Neutrophil (primary cell): ENCODE data around the gene TOPBP1.

Experiments used
- H3K27ac ChIP-seq: fragments of 200-600 bp; sonication (generic); 2 replicates; pipeline ENCODE4 v1.5.1; 2016; ENCODE audit warnings: mild to moderate bottlenecking, moderate library complexity
- H3K27me3 ChIP-seq: fragments of 200-600 bp; sonication (generic); 2 replicates; pipeline ENCODE4 v1.6.0; 2016; ENCODE audit warnings: mild to moderate bottlenecking
- H3K36me3 ChIP-seq: fragments of 200-600 bp; sonication (generic); 2 replicates; pipeline ENCODE4 v1.5.1; 2017
- H3K4me1 ChIP-seq, 2 experiments: fragments of 200-600 bp in 1 of 2; sonication (generic) in 1 of 2; 1 replicate in 1 of 2; 2 replicates in 1 of 2; pipeline versions ENCODE4 v1.5.1 to v1.6.1; 2013 to 2016; ENCODE audit warnings: low read depth in 1 of 2, low read length in 1 of 2, mild to moderate bottlenecking in 1 of 2, moderate library complexity in 1 of 2; ENCODE audit not compliant: control insufficient read depth in 1 of 2, insufficient read depth in 1 of 2
- H3K4me3 ChIP-seq, 2 experiments: fragments of 200-600 bp in 1 of 2; sonication (generic) in 1 of 2; 1 replicate in 1 of 2; 2 replicates in 1 of 2; pipeline ENCODE4 v1.5.1; 2013 to 2016; ENCODE audit warnings: low read depth in 1 of 2, low read length in 1 of 2, mild to moderate bottlenecking in 1 of 2, moderate library complexity in 1 of 2
- H3K9me3 ChIP-seq: fragments of 200-600 bp; sonication (generic); 2 replicates; pipeline ENCODE4 v1.5.1; 2016
- CTCF ChIP-seq: fragments of 200-600 bp; sonication (generic); IDR thresholded peaks from 2 replicates; pipeline ENCODE4 v1.5.1; 2016; ENCODE audit warnings: antibody characterized with exemption

TOPBP1 gene

GRCh38 chr3:133661454-133662277 is at the start of gene TOPBP1:
Gene TOPBP1 (minus strand): TSS chr3:133661941. CDS start chr3:133661127, 814 bp downstream.
- Histone ChIP-seq H3K27me3 (no peaks in the 10 kb centered on the region), H3K4me3 (peak within 1 kb of the TSS; percentile 78 to 87), H3K36me3 (peaks cover 18% of the 10 kb centered on the region), H3K4me1 (peaks cover 18 to 31% of the 10 kb centered on the region in 2 experiments), H3K27ac (peak within 1 kb of the TSS; percentile 79), H3K9me3 (no peaks in the 10 kb centered on the region)
- no peak for TF ChIP-seq CTCF

- peaks cover 31 to 34% of the 10 kb centered on the region in 2 experiments for H3K4me1 ChIP-seq
- no peaks in the 10 kb centered on the region for H3K36me3 ChIP-seq
- H3K4me3 ChIP-seq: no peak overlapping the region
- H3K27ac ChIP-seq: peak overlapping the region; percentile 2
- peaks cover 2% of the 10 kb centered on the region for H3K27me3 ChIP-seq
- TF ChIP-seq CTCF: no peak
- H3K9me3 ChIP-seq: no peaks in the 10 kb centered on the region
These were observed 49.3 kb upstream of the TOPBP1 start for GRCh38 chr3:133711013-133711412.

GRCh38 chr3:133709139-133709750 is 47.5 kb upstream of the TOPBP1 start:
- Histone ChIP-seq H3K4me1 (peaks cover 31 to 34% of the 10 kb centered on the region in 2 experiments), H3K27me3 (peaks cover 8% of the 10 kb centered on the region), H3K4me3 (no peak overlapping the region), H3K27ac (no peak overlapping the region), H3K9me3 (no peaks in the 10 kb centered on the region), H3K36me3 (no peaks in the 10 kb centered on the region)
- TF ChIP-seq CTCF: no peak

GRCh38 chr3:133706033-133706432 is 44.3 kb upstream of the TOPBP1 start:
- TF ChIP-seq CTCF: no peak

GRCh38 chr3:133703915-133704314 is 42.2 kb upstream of the TOPBP1 start:
- H3K4me3 ChIP-seq: no peak overlapping the region
- no peak for TF ChIP-seq CTCF
- H3K36me3 ChIP-seq: no peaks in the 10 kb centered on the region
- no peaks in the 10 kb centered on the region for H3K9me3 ChIP-seq
- H3K27me3 ChIP-seq: peaks cover 13% of the 10 kb centered on the region
- no peak overlapping the region for H3K27ac ChIP-seq
- peaks cover 1 to 2% of the 10 kb centered on the region in 2 experiments for H3K4me1 ChIP-seq

More at GRCh38 chr3:133706033-133706432, 44.3 kb upstream of the TOPBP1 start:
- Histone ChIP-seq H3K9me3 (no peaks in the 10 kb centered on the region), H3K4me1 (peaks cover 22 to 23% of the 10 kb centered on the region in 2 experiments), H3K27ac (no peak overlapping the region), H3K36me3 (no peaks in the 10 kb centered on the region), H3K27me3 (peaks cover 13% of the 10 kb centered on the region), H3K4me3 (no peak overlapping the region)
